Measurements from ENCODE around the gene MOCS3.

Gene MOCS3

DNA sequence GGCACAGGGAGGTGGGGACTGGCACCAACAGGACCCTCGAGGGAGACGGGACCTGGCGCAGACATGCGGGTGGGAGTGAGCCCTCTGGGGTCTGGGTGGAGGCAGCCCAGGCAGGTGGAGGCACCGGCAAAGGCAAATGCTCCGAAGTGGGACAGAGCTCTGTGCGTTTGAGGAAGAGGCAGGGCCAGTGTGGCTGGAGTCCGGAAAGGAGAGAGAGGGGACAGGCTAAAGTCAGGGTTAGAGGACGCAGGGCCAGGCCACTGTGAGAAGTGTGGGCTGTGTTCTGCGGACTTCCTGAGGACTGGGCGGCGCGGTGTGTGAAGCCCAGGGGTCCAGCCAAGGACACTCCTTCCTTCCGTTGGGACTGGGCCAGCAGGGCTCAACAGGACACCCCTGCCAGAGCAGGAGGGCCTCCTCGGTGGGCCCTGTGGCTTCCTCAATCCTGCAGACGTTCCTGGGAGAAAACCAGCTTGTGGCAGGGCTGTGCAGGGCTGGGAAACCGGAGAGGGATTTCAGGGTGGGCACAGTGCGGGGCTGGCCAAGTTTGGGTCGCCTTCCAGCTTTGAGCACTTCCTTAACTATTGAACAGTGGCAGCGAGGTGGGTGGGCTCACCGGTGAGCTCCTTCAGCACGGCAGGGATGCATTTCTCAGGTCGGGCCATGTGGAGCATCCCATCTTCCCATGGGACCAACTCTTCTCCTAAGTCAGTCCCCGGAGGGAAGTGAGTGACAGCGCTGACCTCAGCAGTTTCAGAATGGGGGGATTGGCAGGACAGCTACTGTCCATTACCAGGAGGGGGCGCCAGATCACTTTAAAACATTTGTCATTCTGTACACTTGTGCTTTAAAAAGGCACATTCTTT is 22.5 kb downstream of the MOCS3 start:
- TF ChIP-seq REST (IDR thresholded peaks at IDR 0.05; ENCODE audit: insufficient read depth in 1 of 2, low read depth in 2 of 2, low read length in 2 of 2) = no peak
- TF ChIP-seq FOXP2 (optimal IDR thresholded peaks at IDR 0.05; ENCODE audit: borderline replicate concordance, extremely low read depth, extremely low read length, insufficient read depth) = no peak
- TF ChIP-seq TAF1 (IDR thresholded peaks at IDR 0.05; ENCODE audit: borderline replicate concordance, insufficient read depth, low read length) = no peak
- TF ChIP-seq POLR2AphosphoS5 (IDR thresholded peaks at IDR 0.05; ENCODE audit: low read depth, low read length) = no peak
- no peak for TF ChIP-seq SIN3A (IDR thresholded peaks at IDR 0.05; ENCODE audit: borderline replicate concordance, insufficient read depth, low read length)

DNA sequence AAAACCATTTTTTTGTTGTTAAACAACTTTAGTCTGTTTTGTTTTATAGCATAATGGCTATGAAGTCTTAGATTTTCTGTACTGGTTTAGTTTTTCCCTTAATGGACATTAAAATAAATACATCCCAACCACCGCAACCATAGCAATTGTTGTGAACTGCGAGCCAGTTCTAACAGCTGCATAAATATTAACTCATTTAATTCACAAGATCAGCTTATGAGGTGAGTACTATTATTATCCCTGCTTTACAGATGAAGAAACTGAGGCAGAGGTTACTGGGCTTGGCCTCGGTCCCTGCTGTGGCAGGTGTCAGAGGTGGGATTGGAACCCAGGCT is 23.1 kb downstream of the MOCS3 start:
- TF ChIP-seq SIN3A (IDR thresholded peaks at IDR 0.05; ENCODE audit: borderline replicate concordance, insufficient read depth, low read length) (no peak), REST (IDR thresholded peaks at IDR 0.05; ENCODE audit: insufficient read depth in 1 of 2, low read depth in 2 of 2, low read length in 2 of 2) (no peak), POLR2AphosphoS5 (IDR thresholded peaks at IDR 0.05; ENCODE audit: low read depth, low read length) (no peak), FOXP2 (optimal IDR thresholded peaks at IDR 0.05; ENCODE audit: borderline replicate concordance, extremely low read depth, extremely low read length, insufficient read depth) (no peak), TAF1 (IDR thresholded peaks at IDR 0.05; ENCODE audit: borderline replicate concordance, insufficient read depth, low read length) (no peak)

GRCh38 chr20:50982363-50982762 is 23.7 kb downstream of the MOCS3 start:
- no peak for TF ChIP-seq SIN3A (IDR thresholded peaks at IDR 0.05; ENCODE audit: borderline replicate concordance, insufficient read depth, low read length)

DNA sequence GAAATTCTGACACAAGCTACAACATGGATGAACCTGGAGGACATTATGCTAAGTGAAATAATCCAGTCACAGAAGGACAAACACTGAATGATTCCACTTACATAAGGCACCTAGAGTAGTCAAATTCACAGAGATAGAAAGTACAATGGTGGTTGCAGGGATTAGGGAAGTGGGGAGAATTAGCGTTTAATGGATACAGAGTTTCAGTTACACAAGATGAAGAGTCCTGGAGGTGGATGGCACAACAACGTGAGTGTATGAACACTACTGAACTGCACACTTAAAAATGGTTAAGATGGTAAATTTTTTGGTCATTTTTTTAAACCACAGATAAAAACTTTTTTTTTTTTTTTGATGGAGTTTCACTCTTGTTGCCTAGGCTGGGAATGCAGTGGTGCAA is 24.7 kb downstream of the MOCS3 start:
- TF ChIP-seq TAF1 (IDR thresholded peaks at IDR 0.05; ENCODE audit: borderline replicate concordance, insufficient read depth, low read length) = no peak
- TF ChIP-seq POLR2AphosphoS5 (IDR thresholded peaks at IDR 0.05; ENCODE audit: low read depth, low read length) = no peak
- TF ChIP-seq SIN3A (IDR thresholded peaks at IDR 0.05; ENCODE audit: borderline replicate concordance, insufficient read depth, low read length) = no peak
- no peak for TF ChIP-seq FOXP2 (optimal IDR thresholded peaks at IDR 0.05; ENCODE audit: borderline replicate concordance, extremely low read depth, extremely low read length, insufficient read depth)
- no peak for TF ChIP-seq REST (IDR thresholded peaks at IDR 0.05; ENCODE audit: insufficient read depth in 1 of 2, low read depth in 2 of 2, low read length in 2 of 2)

DNA sequence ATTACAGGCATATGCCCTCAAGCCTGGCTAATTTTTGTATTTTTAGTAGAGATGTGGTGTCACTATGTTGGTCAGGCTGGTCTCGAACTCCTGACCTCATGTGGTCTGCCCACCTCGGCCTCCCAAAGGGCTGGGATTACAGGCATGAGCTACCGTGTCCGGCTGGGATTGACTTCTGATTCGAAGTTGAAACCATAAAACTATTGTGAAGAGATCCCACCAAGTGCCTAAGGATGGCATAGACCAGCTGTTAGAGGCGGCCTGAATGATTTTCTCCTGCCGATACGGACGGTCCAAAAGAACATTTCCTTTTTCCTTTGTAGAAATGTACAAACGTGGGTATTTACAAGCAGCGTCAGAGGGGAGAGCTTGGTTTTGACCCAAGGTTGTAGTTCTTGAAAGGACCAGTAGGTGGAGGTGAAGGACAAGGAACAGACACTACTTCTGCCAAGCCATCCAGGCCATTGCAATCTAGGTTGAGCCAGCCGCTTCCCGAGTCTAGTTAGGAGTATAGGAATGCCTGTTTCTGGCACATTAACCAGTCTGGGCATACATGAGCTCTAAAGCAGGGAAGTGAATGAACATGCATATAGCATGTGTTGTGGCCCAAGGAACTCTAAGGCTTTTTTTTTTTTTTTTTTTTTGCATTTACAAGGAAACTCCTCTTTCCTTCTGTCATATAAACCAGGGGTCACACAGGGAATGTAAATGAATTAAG is 29.0 kb downstream of the MOCS3 start:
- no peak for TF ChIP-seq SIN3A (IDR thresholded peaks at IDR 0.05; ENCODE audit: borderline replicate concordance, insufficient read depth, low read length)

GRCh38 chr20:50991076-50991475 is 32.5 kb downstream of the MOCS3 start:
- no peak for TF ChIP-seq SIN3A (IDR thresholded peaks at IDR 0.05; ENCODE audit: borderline replicate concordance, insufficient read depth, low read length)

Measured in PFSK-1 (cell line).